Measurements from ENCODE around the gene CNTN5. TPM values are rescaled to one million over a fixed set of nuclear protein-coding genes. Genes with fewer than 3 reads are reported as not detected.

The CNTN5 gene
- total RNA-seq, 4 donors from 2014 or later, result 0.51 to 2.3 (median 0.58) TPM; not detected in 1

GRCh38 chr11:100397401-100397800 lies 1376.7 kb downstream of the CNTN5 start:
- TF ChIP-seq CTCF (IDR thresholded peaks at IDR 0.05) (no peak), POLR2A (IDR thresholded peaks at IDR 0.05) (no peak)
- no peaks in the 10 kb centered on the region for H3K4me1 ChIP-seq

GRCh38 chr11:100403816-100404215 lies 1383.1 kb downstream of the CNTN5 start:
- TF ChIP-seq POLR2A (IDR thresholded peaks at IDR 0.05) (no peak), CTCF (IDR thresholded peaks at IDR 0.05) (no peak)
- H3K27ac ChIP-seq, result no peak overlapping the region
- intact Hi-C loops (cut with DNase I; ENCODE audit: low total_unique reads), result no loop called here

More at GRCh38 chr11:100397401-100397800, 1376.7 kb downstream of the CNTN5 start:
- intact Hi-C loops (cut with DNase I; ENCODE audit: low total_unique reads), result no loop called here
- Histone ChIP-seq H3K4me3 (no peak overlapping the region), H3K9me3 (peaks cover 0 to 5% of the 10 kb centered on the region in 2 donors), H3K36me3 (no peaks in the 10 kb centered on the region), H3K27me3 (no peaks in the 10 kb centered on the region), H3K27ac (no peak overlapping the region)
- no peak for DNase-seq

GRCh38 chr11:100404907-100405306 lies 1384.2 kb downstream of the CNTN5 start:
- Histone ChIP-seq H3K27me3 (no peaks in the 10 kb centered on the region), H3K36me3 (no peaks in the 10 kb centered on the region), H3K9me3 (peaks cover 0 to 5% of the 10 kb centered on the region in 2 donors), H3K27ac (no peak overlapping the region), H3K4me1 (no peaks in the 10 kb centered on the region), H3K4me3 (no peak overlapping the region)
- TF ChIP-seq POLR2A (IDR thresholded peaks at IDR 0.05), result no peak
- TF ChIP-seq CTCF (IDR thresholded peaks at IDR 0.05), result no peak
- no peak for DNase-seq
- intact Hi-C loops (cut with DNase I; ENCODE audit: low total_unique reads), result no loop called here

More at GRCh38 chr11:100403816-100404215, 1383.1 kb downstream of the CNTN5 start:
- no peaks in the 10 kb centered on the region for H3K36me3 ChIP-seq
- H3K4me1 ChIP-seq, result no peaks in the 10 kb centered on the region
- H3K4me3 ChIP-seq, result no peak overlapping the region
- H3K27me3 ChIP-seq, result no peaks in the 10 kb centered on the region
- no peak for DNase-seq
- H3K9me3 ChIP-seq, result peaks cover 0 to 5% of the 10 kb centered on the region in 2 donors

Data from uterus (tissue), 4 donors.